Measurements from ENCODE around the gene CGB1.
A peak's percentile ranks its signal among the peaks of the same experiment; 100 is the strongest.
"Not testable (repeated sequence)": the region's sequence is repeated elsewhere in the genome, so short reads cannot be mapped to it uniquely, and the experiment has no call there.

CGB1 gene

GRCh38 chr19:49057636-49058234 is 21.0 kb upstream of the CGB1 start, which contains the start of gene CGB7 (continued):
- TF ChIP-seq TSHZ2 (CRISPR knock-in tag; IDR thresholded peaks at IDR 0.05) (no peak), POU6F1 (CRISPR knock-in tag; IDR thresholded peaks at IDR 0.05; ENCODE audit: borderline replicate concordance, low read depth) (no peak)

GRCh38 chr19:49056902-49057596 is 20.4 kb upstream of the CGB1 start:
- peak; percentile 23 for ATAC-seq

- peak; percentile 88 for ATAC-seq
- TF ChIP-seq ZFP3 (CRISPR knock-in tag; IDR thresholded peaks at IDR 0.05): no peak
- no peak for TF ChIP-seq CSRNP3 (CRISPR knock-in tag; IDR thresholded peaks at IDR 0.05)
- TF ChIP-seq GLIS3 (CRISPR knock-in tag; IDR thresholded peaks at IDR 0.05): no peak
- TF ChIP-seq PATZ1 (CRISPR knock-in tag; IDR thresholded peaks at IDR 0.05; ENCODE audit: borderline replicate concordance): no peak
- no peak for TF ChIP-seq TOX (CRISPR knock-in tag; IDR thresholded peaks at IDR 0.05; ENCODE audit: borderline replicate concordance)
- no peak for TF ChIP-seq OSR1 (CRISPR knock-in tag; IDR thresholded peaks at IDR 0.05)
- no peak for TF ChIP-seq CSDC2 (CRISPR knock-in tag; IDR thresholded peaks at IDR 0.05)
- no peak for TF ChIP-seq ZNF8 (CRISPR knock-in tag; IDR thresholded peaks at IDR 0.05)
- TF ChIP-seq ZNF565 (CRISPR knock-in tag; conservative IDR thresholded peaks at IDR 0.05; ENCODE audit: low read depth): no peak
- TF ChIP-seq TCF4 (CRISPR knock-in tag; IDR thresholded peaks at IDR 0.05; ENCODE audit: borderline replicate concordance): no peak
- no peak for TF ChIP-seq ZC3H10 (CRISPR knock-in tag; IDR thresholded peaks at IDR 0.05)
These were observed 19.6 kb upstream of the CGB1 start for GRCh38 chr19:49056101-49056901.

- ATAC-seq: peak; percentile 65
These were observed 13.8 kb upstream of the CGB1 start for GRCh38 chr19:49050376-49051033.

GRCh38 chr19:49049834-49050233 is 13.1 kb upstream of the CGB1 start:
- TF ChIP-seq ZFP3 (CRISPR knock-in tag; IDR thresholded peaks at IDR 0.05): peak; percentile 99
- ATAC-seq: not testable (repeated sequence)

GRCh38 chr19:49049011-49049410 is 12.3 kb upstream of the CGB1 start, which contains the start of gene CGB8:
Gene CGB8, minus strand, starts transcription at chr19:49049111. Its CDS starts 372 bp downstream, at chr19:49048739.
- ATAC-seq: not testable (repeated sequence)

GRCh38 chr19:49043548-49043947 is 6.9 kb upstream of the CGB1 start, which contains the start of gene CGB5:
Gene CGB5, plus strand, starts transcription at chr19:49043848. Its CDS starts 362 bp downstream, at chr19:49044210.
- not testable (repeated sequence) for ATAC-seq
